SK-N-SH treated with all-trans-retinoic acid at 6 μM for 48 hours (cell line): ENCODE data around the gene CCDC73.

Experiments
- BACH2 ChIP-seq: fragments of 250-450 bp; sonication (Bioruptor Pico); IDR thresholded peaks from 2 replicates; pipeline ENCODE4 v1.9.0; 2021; ENCODE audit warnings: mild to moderate bottlenecking, borderline replicate concordance
- RARB ChIP-seq: fragments of 250-450 bp; sonication (Bioruptor Pico); IDR thresholded peaks from 2 replicates; pipeline ENCODE4 v1.8.0; 2021; ENCODE audit warnings: mild to moderate bottlenecking, moderate library complexity
- TCF4 ChIP-seq: fragments of 250-450 bp; sonication (Bioruptor Pico); IDR thresholded peaks from 2 replicates; pipeline ENCODE4 v1.8.0; 2021; ENCODE audit warnings: mild to moderate bottlenecking, moderate library complexity, borderline replicate concordance
- ZNF8 ChIP-seq: fragments of 450-650 bp; formaldehyde crosslinking; IDR thresholded peaks from 2 replicates; pipeline ENCODE4 v1.5.0; 2020; ENCODE audit warnings: mild to moderate bottlenecking, moderate library complexity
- TF ChIP-seq, protein P1 (sequence below): fragments of 250-450 bp; sonication (Bioruptor Pico); IDR thresholded peaks from 2 replicates; pipeline ENCODE4 v1.8.0; 2020; ENCODE audit warnings: mild to moderate bottlenecking, moderate library complexity, borderline replicate concordance

DNA sequence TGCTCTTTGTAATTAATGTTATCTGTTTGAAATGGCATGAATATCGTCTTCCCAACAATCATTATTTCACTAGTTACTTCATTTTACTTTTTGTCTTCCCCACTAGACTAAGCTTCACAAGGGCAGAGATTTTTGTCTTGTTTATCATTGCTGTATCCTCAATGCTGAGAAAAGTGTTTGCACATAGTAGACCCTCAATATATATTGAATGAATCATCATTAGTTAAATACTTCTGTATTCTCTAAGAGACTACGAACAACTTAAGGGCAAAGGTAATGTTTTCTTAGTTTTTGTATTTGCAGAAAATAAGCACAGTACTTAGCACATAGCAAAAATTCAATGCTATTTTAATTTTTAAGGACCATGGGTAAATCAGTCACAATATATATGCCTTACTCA lies 95.9 kb downstream of the CCDC73 start:
- TF ChIP-seq RARB, result no peak
- TF ChIP-seq, protein P1, sequence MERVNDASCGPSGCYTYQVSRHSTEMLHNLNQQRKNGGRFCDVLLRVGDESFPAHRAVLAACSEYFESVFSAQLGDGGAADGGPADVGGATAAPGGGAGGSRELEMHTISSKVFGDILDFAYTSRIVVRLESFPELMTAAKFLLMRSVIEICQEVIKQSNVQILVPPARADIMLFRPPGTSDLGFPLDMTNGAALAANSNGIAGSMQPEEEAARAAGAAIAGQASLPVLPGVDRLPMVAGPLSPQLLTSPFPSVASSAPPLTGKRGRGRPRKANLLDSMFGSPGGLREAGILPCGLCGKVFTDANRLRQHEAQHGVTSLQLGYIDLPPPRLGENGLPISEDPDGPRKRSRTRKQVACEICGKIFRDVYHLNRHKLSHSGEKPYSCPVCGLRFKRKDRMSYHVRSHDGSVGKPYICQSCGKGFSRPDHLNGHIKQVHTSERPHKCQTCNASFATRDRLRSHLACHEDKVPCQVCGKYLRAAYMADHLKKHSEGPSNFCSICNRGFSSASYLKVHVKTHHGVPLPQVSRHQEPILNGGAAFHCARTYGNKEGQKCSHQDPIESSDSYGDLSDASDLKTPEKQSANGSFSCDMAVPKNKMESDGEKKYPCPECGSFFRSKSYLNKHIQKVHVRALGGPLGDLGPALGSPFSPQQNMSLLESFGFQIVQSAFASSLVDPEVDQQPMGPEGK (CRISPR knock-in tag), result no peak
- TF ChIP-seq ZNF8 (CRISPR knock-in tag), result no peak
- TF ChIP-seq TCF4 (CRISPR knock-in tag), result no peak
- no peak for TF ChIP-seq BACH2 (CRISPR knock-in tag)
